Neuronal stem cell (in vitro differentiated cells): ENCODE measurements around the gene RRP1B.
A peak's percentile ranks its signal among the peaks of the same experiment; 100 is the strongest.

Source experiments
- DNase-seq: peaks from one replicate; pipeline ENCODE4 v3.0.0-alpha.2; 2013; ENCODE audit warnings: low spot score
- H2AFZ ChIP-seq: one replicate; pipeline ENCODE4 v1.6.1; 2013; ENCODE audit warnings: mild to moderate bottlenecking, low read length, inconsistent platforms
- H2AK5ac ChIP-seq: 2 replicates; pipeline ENCODE4 v1.6.1; 2013; ENCODE audit warnings: low read depth, mild to moderate bottlenecking, inconsistent platforms, low read length, moderate library complexity, mixed read lengths
- H2BK120ac ChIP-seq: 2 replicates; pipeline ENCODE4 v1.6.1; 2013; ENCODE audit warnings: low read depth, mild to moderate bottlenecking, inconsistent platforms, low read length, moderate library complexity, mixed read lengths
- H2BK12ac ChIP-seq: one replicate; pipeline ENCODE4 v1.6.1; 2013; ENCODE audit warnings: low read length, inconsistent platforms
- H2BK15ac ChIP-seq: 2 replicates; pipeline ENCODE4 v1.6.1; 2013; ENCODE audit warnings: mild to moderate bottlenecking, low read length, inconsistent platforms, mixed read lengths
- H2BK5ac ChIP-seq: one replicate; pipeline ENCODE4 v1.6.1; 2013; ENCODE audit warnings: inconsistent platforms, mild to moderate bottlenecking, low read length, moderate library complexity
- H3K14ac ChIP-seq: one replicate; pipeline ENCODE4 v1.6.1; 2013; ENCODE audit warnings: low read length, inconsistent platforms
- H3K18ac ChIP-seq: 2 replicates; pipeline ENCODE4 v1.6.1; 2013; ENCODE audit warnings: low read length, inconsistent platforms
- H3K23ac ChIP-seq: 2 replicates; pipeline ENCODE4 v1.6.1; 2013; ENCODE audit warnings: low read depth, mild to moderate bottlenecking, mixed read lengths, low read length, inconsistent platforms; ENCODE audit not compliant: poor library complexity
- H3K27ac ChIP-seq: replicated peaks from 3 replicates; pipeline ENCODE4 v1.5.1; 2013; ENCODE audit warnings: low read length, inconsistent platforms
- H3K27me3 ChIP-seq, 3 experiments: 2 replicates each; pipeline ENCODE4 v1.6.1; 2013; ENCODE audit warnings: low read length in 3 of 3, mild to moderate bottlenecking in 2 of 3, inconsistent platforms in 1 of 3, low read depth in 1 of 3, mixed read lengths in 1 of 3, moderate library complexity in 1 of 3; ENCODE audit not compliant: control insufficient read depth in 3 of 3, insufficient read depth in 3 of 3
- H3K36me3 ChIP-seq, 2 donors: replicated peaks in 1 of 2; 2 replicates each; pipeline ENCODE4 v1.6.1; 2013; ENCODE audit warnings: low read length in 2 of 2; ENCODE audit not compliant: control insufficient read depth in 2 of 2, insufficient read depth in 2 of 2
- H3K4ac ChIP-seq: 2 replicates; pipeline ENCODE4 v1.6.1; 2013; ENCODE audit warnings: inconsistent platforms, mild to moderate bottlenecking, low read length, moderate library complexity
- H3K4me1 ChIP-seq, 2 donors: 1 replicate in 1 of 2; 2 replicates in 1 of 2; pipeline ENCODE4 v1.6.1; 2013; ENCODE audit warnings: low read length in 2 of 2, low read depth in 1 of 2; ENCODE audit not compliant: control insufficient read depth in 2 of 2, insufficient read depth in 1 of 2
- H3K4me2 ChIP-seq: one replicate; pipeline ENCODE4 v1.6.1; 2013; ENCODE audit warnings: mild to moderate bottlenecking, low read length, inconsistent platforms; ENCODE audit not compliant: insufficient read depth, poor library complexity, severe bottlenecking
- H3K4me3 ChIP-seq, 2 donors: 2 replicates each; pipeline ENCODE4 v1.5.1; 2013; ENCODE audit warnings: low read length in 2 of 2, mild to moderate bottlenecking in 2 of 2, inconsistent platforms in 1 of 2, moderate library complexity in 1 of 2
- H3K79me1 ChIP-seq: one replicate; pipeline ENCODE4 v1.6.1; 2013; ENCODE audit warnings: low read depth, mild to moderate bottlenecking, inconsistent platforms, low read length, moderate library complexity
- H3K9ac ChIP-seq: one replicate; pipeline ENCODE4 v1.6.1; 2013; ENCODE audit warnings: mild to moderate bottlenecking, low read depth, low read length, inconsistent platforms; ENCODE audit not compliant: poor library complexity
- H3K9me3 ChIP-seq, 2 donors: replicated peaks in 1 of 2; 2 replicates each; pipeline versions ENCODE3 to v1.6.1; 2013; ENCODE audit warnings: low read length in 2 of 2, mild to moderate bottlenecking in 2 of 2, inconsistent platforms in 1 of 2, low read depth in 1 of 2, mixed read lengths in 1 of 2, moderate library complexity in 1 of 2; ENCODE audit not compliant: control insufficient read depth in 2 of 2, insufficient read depth in 1 of 2
- H4K8ac ChIP-seq: one replicate; pipeline ENCODE4 v1.6.1; 2013; ENCODE audit warnings: low read depth, mild to moderate bottlenecking, inconsistent platforms, low read length, moderate library complexity
- H4K91ac ChIP-seq: one replicate; pipeline ENCODE4 v1.6.1; 2013; ENCODE audit warnings: low read length, low read depth, mild to moderate bottlenecking, inconsistent platforms; ENCODE audit not compliant: poor library complexity
- WGBS, 2 donors: extraction: QIAGEN DNeasy Blood & Tissue Kit; methylation state at CpG; one replicate each; pipeline ENCODE4 v1.1.7; 2013; ENCODE audit warnings: missing lambda C conversion rate in 2 of 2, mixed read lengths in 1 of 2; ENCODE audit not compliant: insufficient read length in 2 of 2, insufficient replicate concordance in 1 of 2; ENCODE audit errors: extremely low coverage in 2 of 2; 5-methylcytosine and 5-hydroxymethylcytosine counted together

The RRP1B gene

DNA sequence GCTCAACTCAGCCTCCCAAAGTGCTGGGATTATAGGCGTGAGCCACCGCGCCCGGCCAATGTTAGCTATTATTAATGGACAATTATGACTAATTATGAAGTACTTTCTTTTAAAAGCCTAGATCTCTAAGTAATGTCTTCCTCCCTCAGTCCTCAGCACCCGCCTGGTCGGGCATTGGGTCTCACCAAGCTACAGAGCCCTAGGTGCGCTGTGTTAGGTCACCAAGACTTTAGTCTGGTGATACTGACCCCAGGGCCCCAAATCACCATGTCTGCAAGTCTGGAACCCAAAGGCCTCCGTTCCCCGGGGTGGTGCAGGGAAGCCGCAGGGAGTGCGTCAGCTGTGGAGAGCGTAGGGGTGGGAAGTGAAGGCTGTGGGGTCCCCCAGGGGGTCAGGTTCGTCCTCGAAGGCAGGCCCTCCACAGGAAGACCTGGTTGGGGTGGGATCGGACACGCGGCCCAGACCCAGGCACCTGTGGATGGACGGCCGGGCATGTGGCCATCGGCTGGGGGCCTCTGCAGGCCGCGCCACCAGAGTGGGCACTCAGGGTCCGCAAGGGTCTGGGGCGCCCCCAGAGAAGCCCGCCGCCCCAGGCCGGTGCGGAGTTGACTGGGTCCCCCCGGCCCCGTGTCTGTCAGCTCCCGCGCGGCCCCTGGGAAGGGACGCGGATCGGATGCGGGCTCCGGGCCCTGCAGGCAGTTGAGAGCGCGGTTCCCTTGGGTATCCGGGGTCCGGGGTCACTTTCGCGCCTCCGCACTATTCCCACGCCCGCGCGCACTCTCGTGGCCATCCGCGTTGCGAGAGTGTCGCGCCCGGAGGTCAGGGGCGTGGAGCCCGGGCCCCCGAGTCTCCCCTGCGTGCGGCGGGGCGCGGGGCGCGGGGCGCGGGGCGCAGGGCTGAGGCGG lies 58.9 kb downstream of the RRP1B start:
- Histone ChIP-seq H3K4me1 (peaks cover 6 to 12% of the 10 kb centered on the region in 2 donors), H3K27ac (no peak overlapping the region)

GRCh38 chr21:43718872-43719747 lies 59.8 kb downstream of the RRP1B start, which contains the start of gene PDXK:
Gene PDXK, plus strand, starts transcription at chr21:43719129. Its CDS starts 166 bp downstream, at chr21:43719295.
- Histone ChIP-seq H3K79me1 (peaks cover 15% of the 10 kb centered on the region), H2BK15ac (peak within 1 kb of the TSS; percentile 96), H3K4me3 (peak within 1 kb of the TSS; percentile 92 to 98), H3K14ac (peak within 1 kb of the TSS; percentile 99), H3K18ac (peak within 1 kb of the TSS; percentile 98), H3K4me2 (peak within 1 kb of the TSS; percentile 97), H2BK120ac (no peak within 1 kb of the TSS), H3K9me3 (peaks cover 0 to 2% of the 10 kb centered on the region in 2 donors), H4K8ac (peak within 1 kb of the TSS; percentile 96), H3K36me3 (peaks cover 0 to 13% of the 10 kb centered on the region in 2 donors), H4K91ac (peak within 1 kb of the TSS; percentile 64), H3K27ac (no peak within 1 kb of the TSS), H2AFZ (peak within 1 kb of the TSS; percentile 99), H3K4ac (peak within 1 kb of the TSS; percentile 84), H3K9ac (peak within 1 kb of the TSS; percentile 99), H2BK5ac (peak within 1 kb of the TSS; percentile 39), H3K27me3 (peaks cover 0 to 22% (median 3%) of the 10 kb centered on the region in 3 experiments), H2AK5ac (peak within 1 kb of the TSS; percentile 97), H2BK12ac (peak within 1 kb of the TSS; percentile 73), H3K4me1 (peaks cover 6 to 12% of the 10 kb centered on the region in 2 donors), H3K23ac (peak within 1 kb of the TSS; percentile 98)
- peak; percentile 83 for DNase-seq
- no CpG with 5 or more reads among the region's 117 CpGs for WGBS, 2 donors

More for the DNA sequence above, 58.9 kb downstream of the RRP1B start:
- Histone ChIP-seq H3K9ac (peak overlapping the region; percentile 84), H3K18ac (peak overlapping the region; percentile 98), H2BK120ac (no peak overlapping the region), H3K9me3 (peaks cover 0 to 2% of the 10 kb centered on the region in 2 donors), H3K4me2 (peak overlapping the region; percentile 89), H2AFZ (peak overlapping the region; percentile 99), H3K36me3 (peaks cover 0 to 4% of the 10 kb centered on the region in 2 donors), H2BK5ac (peak overlapping the region; percentile 39), H3K27me3 (peaks cover 0 to 22% (median 3%) of the 10 kb centered on the region in 3 experiments), H2AK5ac (peak overlapping the region; percentile 97), H4K91ac (peak overlapping the region; percentile 53), H2BK15ac (peak overlapping the region; percentile 96), H3K14ac (peak overlapping the region; percentile 89), H3K23ac (peak overlapping the region; percentile 34), H3K4ac (peak overlapping the region; percentile 84), H4K8ac (peak overlapping the region; percentile 96), H3K79me1 (peaks cover 14% of the 10 kb centered on the region), H2BK12ac (peak overlapping the region; percentile 73), H3K4me3 (peak overlapping the region; percentile 84 to 98)
- no peak for DNase-seq
- no CpG with 5 or more reads among the region's 70 CpGs for WGBS, 2 donors

- H3K9me3 ChIP-seq: peaks cover 0 to 2% of the 10 kb centered on the region in 2 donors
- H2AK5ac ChIP-seq: peak overlapping the region; percentile 97
- H3K4me1 ChIP-seq: peaks cover 6 to 12% of the 10 kb centered on the region in 2 donors
- H2BK5ac ChIP-seq: no peak overlapping the region
- DNase-seq: no peak
- H2AFZ ChIP-seq: peak overlapping the region; percentile 99
- H3K14ac ChIP-seq: peak overlapping the region; percentile 99
- H3K23ac ChIP-seq: peak overlapping the region; percentile 98
- no peak overlapping the region for H2BK15ac ChIP-seq
- peak overlapping the region; percentile 63 for H2BK12ac ChIP-seq
- H3K36me3 ChIP-seq: peaks cover 0 to 16% of the 10 kb centered on the region in 2 donors
- H4K8ac ChIP-seq: peak overlapping the region; percentile 82
- H3K9ac ChIP-seq: peak overlapping the region; percentile 99
- WGBS, 2 donors: no CpG with 5 or more reads among the region's 49 CpGs
- peak overlapping the region; percentile 66 for H3K4ac ChIP-seq
- H3K27me3 ChIP-seq: peaks cover 0 to 22% (median 3%) of the 10 kb centered on the region in 3 experiments
- H3K79me1 ChIP-seq: peaks cover 16% of the 10 kb centered on the region
- no peak overlapping the region for H2BK120ac ChIP-seq
- peak overlapping the region; percentile 97 for H3K18ac ChIP-seq
- H3K27ac ChIP-seq: no peak overlapping the region
- peak overlapping the region; percentile 64 for H4K91ac ChIP-seq
- H3K4me3 ChIP-seq: peak overlapping the region; percentile 92 to 98
- H3K4me2 ChIP-seq: peak overlapping the region; percentile 97
Measured at GRCh38 chr21:43719748-43720538, 60.6 kb downstream of the RRP1B start.
